Prostate gland (tissue), 2 donors: Measurements from ENCODE around the gene PAX6.

Source experiments
- CTCF ChIP-seq, 4 experiments: fragments of 200-600 bp in 2 of 4; fragments of 450-650 bp in 2 of 4; sonication (generic) in 2 of 4; IDR thresholded peaks; 1 replicate in 3 of 4; 2 replicates in 1 of 4; pipeline ENCODE4 v1.5.1; 2016 to 2019; ENCODE audit warnings: antibody characterized with exemption in 4 of 4, mild to moderate bottlenecking in 2 of 4, moderate library complexity in 2 of 4
- POLR2A ChIP-seq: fragments of 450-650 bp; IDR thresholded peaks from one replicate; pipeline ENCODE4 v1.6.1; 2016; ENCODE audit warnings: antibody characterized with exemption, mild to moderate bottlenecking

- TF ChIP-seq CTCF (IDR thresholded peaks at IDR 0.05) (no peak), POLR2A (no peak)
Observed at GRCh38 chr11:31763296-31763695, 47.8 kb downstream of the PAX6 start.
